Thyroid gland (tissue), 4 donors: ENCODE results near the gene ABCD1. TPM values are rescaled to one million over a fixed set of nuclear protein-coding genes. Genes with fewer than 3 reads are reported as not detected.

Source experiments
- DNase-seq, 2 donors: peaks; one replicate each; pipeline ENCODE4 v3.0.0-alpha.2; 2019
- H3K27ac ChIP-seq, 3 donors: fragments of 200-600 bp; sonication (generic); 1 replicate in 2 of 3; 2 replicates in 1 of 3; pipeline ENCODE4 v1.5.1; 2016 to 2019; ENCODE audit warnings: mild to moderate bottlenecking in 1 of 3, moderate library complexity in 1 of 3
- H3K27me3 ChIP-seq: fragments of 200-600 bp; sonication (generic); one replicate; pipeline ENCODE4 v1.5.1; 2019
- H3K36me3 ChIP-seq, 2 donors: fragments of 200-600 bp; sonication (generic); one replicate each; pipeline ENCODE4 v1.5.1; 2016 to 2019
- H3K4me1 ChIP-seq, 2 donors: fragments of 200-600 bp; sonication (generic); one replicate each; pipeline ENCODE4 v1.5.1; 2017 to 2019
- H3K4me3 ChIP-seq, 3 donors: fragments of 200-600 bp; sonication (generic); replicated peaks in 1 of 3; 1 replicate in 2 of 3; 2 replicates in 1 of 3; pipeline ENCODE4 v1.5.1; 2016; ENCODE audit warnings: mild to moderate bottlenecking in 1 of 3
- H3K9me3 ChIP-seq: fragments of 200-600 bp; sonication (generic); one replicate; pipeline ENCODE4 v1.5.1; 2017
- CTCF ChIP-seq, 6 experiments: fragments of 200-600 bp in 3 of 6; fragments of 450-650 bp in 3 of 6; sonication (generic) in 3 of 6; IDR thresholded peaks; one replicate each; pipeline ENCODE4 v1.5.1; 2016 to 2019; ENCODE audit warnings: antibody characterized with exemption in 6 of 6, mild to moderate bottlenecking in 2 of 6, inconsistent platforms in 1 of 6, moderate library complexity in 1 of 6
- POLR2A ChIP-seq, 2 donors: fragments of 450-650 bp; IDR thresholded peaks; one replicate each; pipeline ENCODE4 v1.6.1; 2017; ENCODE audit warnings: antibody characterized with exemption in 2 of 2, mild to moderate bottlenecking in 2 of 2, moderate library complexity in 1 of 2
- WGBS, 2 donors: methylation state at CpG; one replicate each; pipeline ENCODE4 v1.1.5; 2017; 5-methylcytosine and 5-hydroxymethylcytosine counted together
- intact Hi-C: fragments of 100-400 bp; cut with DNase I; formaldehyde crosslinking; loops from one replicate; pipeline ENCODE4 v1.15.1; 2023
- total RNA-seq, 4 donors: library from RNA; depleted of rRNA; stranded (reverse); fragments of >200 nt; gene quantifications; one replicate each; pipeline ENCODE4 v1.2.3, GENCODE V29; 2016

ABCD1 gene
- total RNA-seq, 4 donors from 2014 or later: 7.0 to 11.8 (median 8.9) TPM

GRCh38 chrX:153779891-153780677, 55.4 kb downstream of the ABCD1 start:
- no peaks in the 10 kb centered on the region for H3K36me3 ChIP-seq
- no peaks in the 10 kb centered on the region for H3K4me1 ChIP-seq
- no peak for DNase-seq
- no peak for TF ChIP-seq CTCF (IDR thresholded peaks at IDR 0.05)
- TF ChIP-seq POLR2A (IDR thresholded peaks at IDR 0.05): no peak
- H3K4me3 ChIP-seq: no peak overlapping the region
- no peaks in the 10 kb centered on the region for H3K27me3 ChIP-seq
- 45 to 76% methylated on average over 2 to 13 of the region's 18 CpGs for WGBS, 2 donors
- intact Hi-C loops: no loop called here
- no peak overlapping the region for H3K27ac ChIP-seq
- no peaks in the 10 kb centered on the region for H3K9me3 ChIP-seq

GRCh38 chrX:153780678-153781427, 56.2 kb downstream of the ABCD1 start, which contains the start of gene SRPK3:
Gene SRPK3 (plus strand): TSS chrX:153781041. CDS start chrX:153781087, 46 bp downstream.
- H3K4me1 ChIP-seq: no peaks in the 10 kb centered on the region
- no peak within 1 kb of the TSS for H3K4me3 ChIP-seq
- intact Hi-C loops: no loop called here
- no peaks in the 10 kb centered on the region for H3K9me3 ChIP-seq
- no CpG with 5 or more reads among the region's 52 CpGs for WGBS, 2 donors
- H3K27ac ChIP-seq: no peak within 1 kb of the TSS
- no peak for TF ChIP-seq CTCF (IDR thresholded peaks at IDR 0.05)
- TF ChIP-seq POLR2A (IDR thresholded peaks at IDR 0.05): no peak
- DNase-seq: no peak
- no peaks in the 10 kb centered on the region for H3K36me3 ChIP-seq
- no peaks in the 10 kb centered on the region for H3K27me3 ChIP-seq

GRCh38 chrX:153781428-153782047, 56.9 kb downstream of the ABCD1 start:
- H3K4me1 ChIP-seq: no peaks in the 10 kb centered on the region
- TF ChIP-seq POLR2A (IDR thresholded peaks at IDR 0.05) (no peak), CTCF (IDR thresholded peaks at IDR 0.05) (no peak)
- H3K4me3 ChIP-seq: no peak overlapping the region
- intact Hi-C loops: no loop called here
- H3K36me3 ChIP-seq: peaks cover 0 to 3% of the 10 kb centered on the region in 2 donors
- H3K27ac ChIP-seq: no peak overlapping the region
- no peak for DNase-seq
- no peaks in the 10 kb centered on the region for H3K27me3 ChIP-seq
- H3K9me3 ChIP-seq: no peaks in the 10 kb centered on the region
- 85% methylated on average over 9 of the region's 24 CpGs; no CpG with 5 or more reads in 1 of the 2 donors for WGBS, 2 donors

GRCh38 chrX:153782313-153782712, 57.7 kb downstream of the ABCD1 start:
- H3K9me3 ChIP-seq: no peaks in the 10 kb centered on the region
- no peak for DNase-seq
- peaks cover 0 to 9% of the 10 kb centered on the region in 2 donors for H3K36me3 ChIP-seq
- no peaks in the 10 kb centered on the region for H3K4me1 ChIP-seq
- intact Hi-C loops: no loop called here
- no peaks in the 10 kb centered on the region for H3K27me3 ChIP-seq
- 45% methylated on average over 4 of the region's 11 CpGs; no CpG with 5 or more reads in 1 of the 2 donors for WGBS, 2 donors
- no peak overlapping the region for H3K27ac ChIP-seq
- H3K4me3 ChIP-seq: no peak overlapping the region
- no peak for TF ChIP-seq CTCF (IDR thresholded peaks at IDR 0.05)
- TF ChIP-seq POLR2A (IDR thresholded peaks at IDR 0.05): no peak
